GM19023 (cell line): ENCODE results near the gene STRN3.

Source experiments
- ATAC-seq: cut with Tn5 transposase; IDR thresholded peaks from one replicate; pipeline ENCODE4 v1.9.1; 2021; ENCODE audit warnings: mild to moderate bottlenecking, moderate library complexity; ENCODE audit not compliant: unreplicated experiment

STRN3 gene

GRCh38 chr14:30874999-30875787 is 151.0 kb downstream of the STRN3 start:
- peak; percentile 37 for ATAC-seq

GRCh38 chr14:30874120-30874998 is 151.8 kb downstream of the STRN3 start, which contains the start of gene COCH:
TSS of gene COCH (plus strand) at chr14:30874559. CDS start at chr14:30874939, 380 bp downstream.
- ATAC-seq = peak; percentile 74

- ATAC-seq = no peak
Observed at GRCh38 chr14:30873308-30874119, 152.7 kb downstream of the STRN3 start.

- no peak for ATAC-seq
Observed at GRCh38 chr14:30872602-30873001, 153.6 kb downstream of the STRN3 start.

- no peak for ATAC-seq
Observed at GRCh38 chr14:30869551-30870155, 156.5 kb downstream of the STRN3 start.

- no peak for ATAC-seq
Observed at GRCh38 chr14:30868736-30869135, 157.4 kb downstream of the STRN3 start.

GRCh38 chr14:30864934-30865333 is 161.2 kb downstream of the STRN3 start:
- ATAC-seq = no peak

- no peak for ATAC-seq
Observed at GRCh38 chr14:30861200-30861599, 165.0 kb downstream of the STRN3 start.

- ATAC-seq = peak; percentile 80
Observed at GRCh38 chr14:30855345-30856037, 170.7 kb downstream of the STRN3 start.

GRCh38 chr14:30854492-30854891 is 171.7 kb downstream of the STRN3 start:
- no peak for ATAC-seq

- no peak for ATAC-seq
Observed at GRCh38 chr14:30853946-30854345, 172.2 kb downstream of the STRN3 start.

- no peak for ATAC-seq
Observed at GRCh38 chr14:30849983-30850382, 176.2 kb downstream of the STRN3 start.

GRCh38 chr14:30849354-30849753 is 176.8 kb downstream of the STRN3 start:
- ATAC-seq = peak; percentile 86

- ATAC-seq = peak; percentile 37
Observed at GRCh38 chr14:30848449-30849240, 177.5 kb downstream of the STRN3 start.
